Cardiac fibroblast (primary cell): ENCODE data around the gene SLC29A3.

Experiments used
- DNase-seq, 2 donors: peaks; one replicate each; pipeline versions ENCODE4 v3.0.0 to v3.0.0-alpha.2; 2010; ENCODE audit warnings: low read depth in 2 of 2
- H3K4me3 ChIP-seq, 2 donors: replicated peaks in 1 of 2; 1 replicate in 1 of 2; 2 replicates in 1 of 2; pipeline ENCODE4 v1.5.1; 2011; ENCODE audit warnings: low read depth in 2 of 2, low read length in 2 of 2, mild to moderate bottlenecking in 2 of 2, moderate library complexity in 1 of 2
- CTCF ChIP-seq: IDR thresholded peaks from one replicate; pipeline ENCODE4 v1.5.1; 2011; ENCODE audit warnings: low read depth, mild to moderate bottlenecking, low read length, inconsistent platforms

Gene SLC29A3

GRCh38 chr10:71344154-71344925 is 25.3 kb downstream of the SLC29A3 start:
- H3K4me3 ChIP-seq, result no peak overlapping the region
- DNase-seq, result no peak
- TF ChIP-seq CTCF, result no peak

GRCh38 chr10:71344993-71345480 is 26.0 kb downstream of the SLC29A3 start:
- TF ChIP-seq CTCF, result no peak
- no peak overlapping the region for H3K4me3 ChIP-seq
- no peak for DNase-seq

- no peak for TF ChIP-seq CTCF
- no peak for DNase-seq
- H3K4me3 ChIP-seq, result no peak overlapping the region
Measured at GRCh38 chr10:71345694-71346093, 26.6 kb downstream of the SLC29A3 start.

- no peak overlapping the region for H3K4me3 ChIP-seq
- TF ChIP-seq CTCF, result no peak
- DNase-seq, result no peak
Measured at GRCh38 chr10:71346731-71347130, 27.7 kb downstream of the SLC29A3 start.

- H3K4me3 ChIP-seq, result no peak overlapping the region
- no peak for TF ChIP-seq CTCF
- DNase-seq, result no peak
Measured at GRCh38 chr10:71347587-71348395, 28.7 kb downstream of the SLC29A3 start.

- H3K4me3 ChIP-seq, result no peak overlapping the region
- TF ChIP-seq CTCF, result no peak
- DNase-seq, result no peak
Measured at GRCh38 chr10:71348850-71349249, 29.8 kb downstream of the SLC29A3 start.
